Ovary (tissue), 3 donors: ENCODE data around the gene NDUFB4.

Experiments
- CTCF ChIP-seq, 3 donors: fragments of 450-650 bp in 2 of 3; fragments of 200-600 bp in 1 of 3; IDR thresholded peaks; one replicate each; pipeline versions ENCODE4 v1.5.1 to v1.8.0; 2016 to 2022; ENCODE audit warnings: antibody characterized with exemption in 3 of 3, mild to moderate bottlenecking in 1 of 3
- POLR2A ChIP-seq: fragments of 450-650 bp; IDR thresholded peaks from one replicate; pipeline ENCODE4 v1.6.1; 2017; ENCODE audit warnings: antibody characterized with exemption, mild to moderate bottlenecking, moderate library complexity
- donor health status: DM: no; HTN: no; CAD: no.

- TF ChIP-seq CTCF (IDR thresholded peaks at IDR 0.05) (no peak), POLR2A (no peak)
These were observed 40.8 kb downstream of the NDUFB4 start for GRCh38 chr3:120636795-120637401.
